K562 (cell line): Measurements from ENCODE around the gene CPEB1. TPM values are rescaled to one million over a fixed set of nuclear protein-coding genes. Genes with fewer than 3 reads are reported as not detected.

ENCODE experiments used
- ATF2 ChIP-seq: sonication (generic); formaldehyde crosslinking; IDR thresholded peaks from 2 replicates; pipeline ENCODE4 v1.8.1; 2022; ENCODE audit warnings: missing genetic modification reagents
- CCNT2 ChIP-seq: IDR thresholded peaks from 2 replicates; pipeline ENCODE4 v1.6.1; 2011; ENCODE audit warnings: borderline replicate concordance, low read depth, mild to moderate bottlenecking, moderate library complexity, mixed read lengths, low read length; ENCODE audit not compliant: insufficient read length; ENCODE audit errors: extremely low read depth
- NFE2L1 ChIP-seq: fragments of 450-650 bp; IDR thresholded peaks from 2 replicates; pipeline ENCODE4 v1.6.1; 2016; ENCODE audit warnings: missing genetic modification characterization, low read depth, mild to moderate bottlenecking, missing compliant biosample characterization, moderate library complexity, borderline replicate concordance
- SNRNP70 ChIP-seq: fragments of 200-400 bp; formaldehyde crosslinking; optimal IDR thresholded peaks from 2 replicates; pipeline ENCODE3; 2017; ENCODE audit warnings: low read depth, low read length
- SUPT5H ChIP-seq: fragments of 450-650 bp; IDR thresholded peaks from 2 replicates; pipeline ENCODE4 v1.6.1; 2016
- ZNF444 ChIP-seq: fragments of 250-450 bp; sonication (Bioruptor Pico); IDR thresholded peaks from 2 replicates; pipeline ENCODE4 v1.4.0; 2020; ENCODE audit warnings: mild to moderate bottlenecking, moderate library complexity
- polyA plus RNA-seq, 8 experiments: library from polyadenylated mRNA; depleted of rRNA in 4 of 8; stranded (reverse) in 5 of 8; unstranded in 3 of 8; fragments of >200 nt; fragmentation: Nextera tagmentation in 2 of 8; fragmentation: Illumina TruSeq in 1 of 8; extraction: Ambion mirVana in 2 of 8; extraction: Trizol in 1 of 8; gene quantifications; 2 replicates each; pipeline versions ENCODE4 v1.2.1 to v1.2.3, GENCODE V29; 2011 to 2014; ENCODE audit warnings: inconsistent platforms in 1 of 8, missing spikeins in 1 of 8
- total RNA-seq, 7 experiments: library from RNA; depleted of rRNA in 6 of 7; stranded (reverse); fragments of >200 nt in 6 of 7; fragmentation: Illumina TruSeq in 2 of 7; extraction: Trizol in 2 of 7; gene quantifications; 2 replicates each; pipeline versions ENCODE4 v1.2.1 to v1.2.3, GENCODE V29; 2011 to 2021; ENCODE audit warnings: low replicate concordance in 1 of 7
- TF ChIP-seq, protein P1 (sequence below): fragments of 450-650 bp; IDR thresholded peaks from 2 replicates; pipeline ENCODE4 v1.6.1; 2016; ENCODE audit warnings: mild to moderate bottlenecking, moderate library complexity
- TF ChIP-seq, protein P2 (sequence below): fragments of 450-650 bp; IDR thresholded peaks from 2 replicates; pipeline ENCODE4 v1.6.1; 2014; ENCODE audit warnings: low read depth, mild to moderate bottlenecking, moderate library complexity, borderline replicate concordance

The CPEB1 gene
- total and polyA plus RNA-seq, 9 of the 15 experiments (the other 6 are each of a cell fraction or from before 2014, with no cell fraction given), result 2.2 to 13.4 (median 9.7) TPM

DNA sequence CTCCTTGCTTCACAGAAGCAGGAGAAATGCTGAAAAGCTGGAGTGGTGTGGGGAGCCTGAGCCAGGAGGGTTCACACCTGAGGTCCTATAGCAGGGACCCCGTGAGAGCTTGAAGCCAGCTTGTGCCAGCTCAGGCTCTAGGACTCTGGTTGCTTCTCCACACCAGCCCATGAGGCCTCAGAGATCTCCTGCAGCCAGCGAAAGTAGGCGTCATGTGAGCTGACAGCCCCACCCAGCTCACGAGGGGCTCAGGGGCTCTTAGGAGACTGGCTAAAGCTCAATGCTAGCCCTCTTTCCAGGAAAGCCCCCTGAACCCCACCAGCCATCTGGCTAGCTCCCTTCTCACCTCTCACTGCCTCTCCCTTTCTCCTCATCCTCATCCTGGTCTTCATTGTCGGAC, 16.9 kb upstream of the CPEB1 start (continued):
- TF ChIP-seq, protein P1, sequence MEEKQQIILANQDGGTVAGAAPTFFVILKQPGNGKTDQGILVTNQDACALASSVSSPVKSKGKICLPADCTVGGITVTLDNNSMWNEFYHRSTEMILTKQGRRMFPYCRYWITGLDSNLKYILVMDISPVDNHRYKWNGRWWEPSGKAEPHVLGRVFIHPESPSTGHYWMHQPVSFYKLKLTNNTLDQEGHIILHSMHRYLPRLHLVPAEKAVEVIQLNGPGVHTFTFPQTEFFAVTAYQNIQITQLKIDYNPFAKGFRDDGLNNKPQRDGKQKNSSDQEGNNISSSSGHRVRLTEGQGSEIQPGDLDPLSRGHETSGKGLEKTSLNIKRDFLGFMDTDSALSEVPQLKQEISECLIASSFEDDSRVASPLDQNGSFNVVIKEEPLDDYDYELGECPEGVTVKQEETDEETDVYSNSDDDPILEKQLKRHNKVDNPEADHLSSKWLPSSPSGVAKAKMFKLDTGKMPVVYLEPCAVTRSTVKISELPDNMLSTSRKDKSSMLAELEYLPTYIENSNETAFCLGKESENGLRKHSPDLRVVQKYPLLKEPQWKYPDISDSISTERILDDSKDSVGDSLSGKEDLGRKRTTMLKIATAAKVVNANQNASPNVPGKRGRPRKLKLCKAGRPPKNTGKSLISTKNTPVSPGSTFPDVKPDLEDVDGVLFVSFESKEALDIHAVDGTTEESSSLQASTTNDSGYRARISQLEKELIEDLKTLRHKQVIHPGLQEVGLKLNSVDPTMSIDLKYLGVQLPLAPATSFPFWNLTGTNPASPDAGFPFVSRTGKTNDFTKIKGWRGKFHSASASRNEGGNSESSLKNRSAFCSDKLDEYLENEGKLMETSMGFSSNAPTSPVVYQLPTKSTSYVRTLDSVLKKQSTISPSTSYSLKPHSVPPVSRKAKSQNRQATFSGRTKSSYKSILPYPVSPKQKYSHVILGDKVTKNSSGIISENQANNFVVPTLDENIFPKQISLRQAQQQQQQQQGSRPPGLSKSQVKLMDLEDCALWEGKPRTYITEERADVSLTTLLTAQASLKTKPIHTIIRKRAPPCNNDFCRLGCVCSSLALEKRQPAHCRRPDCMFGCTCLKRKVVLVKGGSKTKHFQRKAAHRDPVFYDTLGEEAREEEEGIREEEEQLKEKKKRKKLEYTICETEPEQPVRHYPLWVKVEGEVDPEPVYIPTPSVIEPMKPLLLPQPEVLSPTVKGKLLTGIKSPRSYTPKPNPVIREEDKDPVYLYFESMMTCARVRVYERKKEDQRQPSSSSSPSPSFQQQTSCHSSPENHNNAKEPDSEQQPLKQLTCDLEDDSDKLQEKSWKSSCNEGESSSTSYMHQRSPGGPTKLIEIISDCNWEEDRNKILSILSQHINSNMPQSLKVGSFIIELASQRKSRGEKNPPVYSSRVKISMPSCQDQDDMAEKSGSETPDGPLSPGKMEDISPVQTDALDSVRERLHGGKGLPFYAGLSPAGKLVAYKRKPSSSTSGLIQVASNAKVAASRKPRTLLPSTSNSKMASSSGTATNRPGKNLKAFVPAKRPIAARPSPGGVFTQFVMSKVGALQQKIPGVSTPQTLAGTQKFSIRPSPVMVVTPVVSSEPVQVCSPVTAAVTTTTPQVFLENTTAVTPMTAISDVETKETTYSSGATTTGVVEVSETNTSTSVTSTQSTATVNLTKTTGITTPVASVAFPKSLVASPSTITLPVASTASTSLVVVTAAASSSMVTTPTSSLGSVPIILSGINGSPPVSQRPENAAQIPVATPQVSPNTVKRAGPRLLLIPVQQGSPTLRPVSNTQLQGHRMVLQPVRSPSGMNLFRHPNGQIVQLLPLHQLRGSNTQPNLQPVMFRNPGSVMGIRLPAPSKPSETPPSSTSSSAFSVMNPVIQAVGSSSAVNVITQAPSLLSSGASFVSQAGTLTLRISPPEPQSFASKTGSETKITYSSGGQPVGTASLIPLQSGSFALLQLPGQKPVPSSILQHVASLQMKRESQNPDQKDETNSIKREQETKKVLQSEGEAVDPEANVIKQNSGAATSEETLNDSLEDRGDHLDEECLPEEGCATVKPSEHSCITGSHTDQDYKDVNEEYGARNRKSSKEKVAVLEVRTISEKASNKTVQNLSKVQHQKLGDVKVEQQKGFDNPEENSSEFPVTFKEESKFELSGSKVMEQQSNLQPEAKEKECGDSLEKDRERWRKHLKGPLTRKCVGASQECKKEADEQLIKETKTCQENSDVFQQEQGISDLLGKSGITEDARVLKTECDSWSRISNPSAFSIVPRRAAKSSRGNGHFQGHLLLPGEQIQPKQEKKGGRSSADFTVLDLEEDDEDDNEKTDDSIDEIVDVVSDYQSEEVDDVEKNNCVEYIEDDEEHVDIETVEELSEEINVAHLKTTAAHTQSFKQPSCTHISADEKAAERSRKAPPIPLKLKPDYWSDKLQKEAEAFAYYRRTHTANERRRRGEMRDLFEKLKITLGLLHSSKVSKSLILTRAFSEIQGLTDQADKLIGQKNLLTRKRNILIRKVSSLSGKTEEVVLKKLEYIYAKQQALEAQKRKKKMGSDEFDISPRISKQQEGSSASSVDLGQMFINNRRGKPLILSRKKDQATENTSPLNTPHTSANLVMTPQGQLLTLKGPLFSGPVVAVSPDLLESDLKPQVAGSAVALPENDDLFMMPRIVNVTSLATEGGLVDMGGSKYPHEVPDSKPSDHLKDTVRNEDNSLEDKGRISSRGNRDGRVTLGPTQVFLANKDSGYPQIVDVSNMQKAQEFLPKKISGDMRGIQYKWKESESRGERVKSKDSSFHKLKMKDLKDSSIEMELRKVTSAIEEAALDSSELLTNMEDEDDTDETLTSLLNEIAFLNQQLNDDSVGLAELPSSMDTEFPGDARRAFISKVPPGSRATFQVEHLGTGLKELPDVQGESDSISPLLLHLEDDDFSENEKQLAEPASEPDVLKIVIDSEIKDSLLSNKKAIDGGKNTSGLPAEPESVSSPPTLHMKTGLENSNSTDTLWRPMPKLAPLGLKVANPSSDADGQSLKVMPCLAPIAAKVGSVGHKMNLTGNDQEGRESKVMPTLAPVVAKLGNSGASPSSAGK, result no peak
- TF ChIP-seq NFE2L1 (no peak), ZNF444 (CRISPR knock-in tag) (no peak), SNRNP70 (no peak), CCNT2 (no peak), ATF2 (CRISPR knock-in tag) (no peak), SUPT5H (no peak)
- TF ChIP-seq, protein P2, sequence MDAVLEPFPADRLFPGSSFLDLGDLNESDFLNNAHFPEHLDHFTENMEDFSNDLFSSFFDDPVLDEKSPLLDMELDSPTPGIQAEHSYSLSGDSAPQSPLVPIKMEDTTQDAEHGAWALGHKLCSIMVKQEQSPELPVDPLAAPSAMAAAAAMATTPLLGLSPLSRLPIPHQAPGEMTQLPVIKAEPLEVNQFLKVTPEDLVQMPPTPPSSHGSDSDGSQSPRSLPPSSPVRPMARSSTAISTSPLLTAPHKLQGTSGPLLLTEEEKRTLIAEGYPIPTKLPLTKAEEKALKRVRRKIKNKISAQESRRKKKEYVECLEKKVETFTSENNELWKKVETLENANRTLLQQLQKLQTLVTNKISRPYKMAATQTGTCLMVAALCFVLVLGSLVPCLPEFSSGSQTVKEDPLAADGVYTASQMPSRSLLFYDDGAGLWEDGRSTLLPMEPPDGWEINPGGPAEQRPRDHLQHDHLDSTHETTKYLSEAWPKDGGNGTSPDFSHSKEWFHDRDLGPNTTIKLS, result no peak
